GM12891 (cell line): ENCODE data around the gene SBF1.
A peak's percentile ranks its signal among the peaks of the same experiment; 100 is the strongest.

ENCODE experiments used
- DNase-seq: peaks from one replicate; pipeline ENCODE4 v3.0.0; 2011; ENCODE audit warnings: low spot score; ENCODE audit not compliant: insufficient read length
- FAIRE-seq: peaks from 2 replicates; lab custom pipeline; 2011; peaks lifted over from hg19 to GRCh38; lab: Jason Lieb, UNC
- PAX5 ChIP-seq: IDR thresholded peaks from 2 replicates; pipeline ENCODE4 v1.6.1; 2011; ENCODE audit warnings: low read length, moderate library complexity, mild to moderate bottlenecking; ENCODE audit not compliant: insufficient read depth, severe bottlenecking
- POLR2A ChIP-seq: IDR thresholded peaks from 2 replicates; pipeline ENCODE4 v1.6.1; 2011; ENCODE audit warnings: low read depth, low read length, control low read depth
- POLR2AphosphoS5 ChIP-seq: IDR thresholded peaks from 2 replicates; pipeline ENCODE4 v1.6.1; 2011; ENCODE audit warnings: low read depth, low read length, control low read depth
- POU2F2 ChIP-seq: IDR thresholded peaks from 2 replicates; pipeline ENCODE4 v1.6.1; 2011; ENCODE audit warnings: low read depth, mild to moderate bottlenecking, control low read depth, low read length, moderate library complexity
- SPI1 ChIP-seq: IDR thresholded peaks from 2 replicates; pipeline ENCODE4 v1.6.1; 2011; ENCODE audit warnings: low read depth, low read length, control low read depth
- TAF1 ChIP-seq: IDR thresholded peaks from 2 replicates; pipeline ENCODE4 v1.6.1; 2011; ENCODE audit warnings: low read depth, low read length, control low read depth

The SBF1 gene

DNA sequence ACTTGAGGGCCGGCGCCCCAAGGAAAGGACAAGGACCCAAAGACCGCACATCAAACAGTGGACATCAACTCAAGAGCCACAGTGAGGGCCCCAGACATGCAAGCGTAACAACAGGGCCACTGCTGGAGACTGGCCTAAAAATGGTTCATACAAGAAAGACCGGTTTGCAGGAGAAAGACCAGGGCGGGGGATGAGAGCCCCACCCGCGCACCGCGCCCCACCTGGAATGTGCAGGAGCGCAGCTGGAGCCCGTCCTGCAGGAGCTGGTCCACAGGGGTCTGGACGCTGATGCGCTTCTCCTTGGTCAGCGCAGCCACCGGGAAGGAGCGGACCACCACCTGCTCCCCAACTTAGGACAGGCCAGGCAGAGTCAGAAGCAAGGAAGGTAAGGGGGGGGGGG, 13.9 kb downstream of the SBF1 start:
- no peak for TF ChIP-seq POLR2AphosphoS5
- TF ChIP-seq TAF1, result no peak
- no peak for TF ChIP-seq PAX5
- FAIRE-seq (no peak), DNase-seq (no peak)

DNA sequence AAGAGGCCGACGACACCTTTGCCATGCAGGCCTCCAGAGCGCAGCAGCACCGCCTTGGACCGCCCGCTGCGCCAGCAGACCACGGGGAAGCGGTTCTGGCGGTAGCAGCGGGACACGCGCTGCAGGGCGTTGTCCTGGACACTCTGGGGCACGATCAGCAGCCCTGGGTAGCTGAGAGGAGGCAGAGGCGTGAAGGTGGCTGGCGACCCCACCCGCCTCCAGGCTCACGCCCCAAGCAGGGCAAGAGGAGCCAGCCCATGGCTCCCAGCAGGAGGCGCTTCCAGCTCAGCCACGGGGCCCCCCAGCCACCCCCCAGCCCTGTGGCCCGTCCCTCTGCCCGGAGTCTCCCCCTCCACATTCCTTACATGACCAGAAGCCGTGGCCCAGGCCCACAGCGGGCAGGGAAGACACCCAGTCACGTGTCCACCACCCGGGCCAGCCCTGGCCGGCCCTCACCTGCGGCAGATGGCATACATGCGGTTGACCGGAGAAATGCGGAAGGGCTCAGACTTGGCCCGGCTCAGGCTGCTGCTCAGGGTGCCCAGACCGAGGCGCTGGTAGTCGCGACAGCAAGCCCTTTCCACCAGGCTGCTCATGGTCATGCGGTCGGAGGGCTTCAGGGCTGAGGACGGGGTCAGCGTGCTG, 15.2 kb downstream of the SBF1 start:
- DNase-seq (no peak), FAIRE-seq (no peak)
- TF ChIP-seq PAX5 (no peak), POLR2AphosphoS5 (no peak)

DNA sequence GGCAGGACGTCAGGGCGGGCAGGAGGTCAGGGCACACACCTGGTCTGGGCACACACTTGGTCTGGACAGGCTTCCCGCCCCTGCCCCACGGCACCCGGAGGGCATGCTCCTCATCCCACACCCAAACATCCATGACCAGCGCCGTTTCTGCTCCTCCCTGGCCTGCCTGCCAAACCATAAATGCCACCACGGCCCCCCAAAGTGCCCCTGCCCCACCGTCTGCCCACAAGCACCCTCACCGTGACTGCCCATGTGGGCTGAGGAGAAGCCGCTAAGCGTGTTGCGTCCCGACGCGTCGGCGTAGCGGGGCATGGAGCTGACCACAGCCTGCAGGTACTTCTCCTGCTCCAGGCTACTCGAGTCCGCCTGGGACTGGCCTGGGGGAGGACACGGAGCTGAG, 15.8 kb downstream of the SBF1 start:
- TF ChIP-seq TAF1 (no peak), POLR2AphosphoS5 (no peak), PAX5 (no peak), POU2F2 (no peak), SPI1 (no peak), POLR2A (no peak)
- DNase-seq, result no peak
- no peak for FAIRE-seq

DNA sequence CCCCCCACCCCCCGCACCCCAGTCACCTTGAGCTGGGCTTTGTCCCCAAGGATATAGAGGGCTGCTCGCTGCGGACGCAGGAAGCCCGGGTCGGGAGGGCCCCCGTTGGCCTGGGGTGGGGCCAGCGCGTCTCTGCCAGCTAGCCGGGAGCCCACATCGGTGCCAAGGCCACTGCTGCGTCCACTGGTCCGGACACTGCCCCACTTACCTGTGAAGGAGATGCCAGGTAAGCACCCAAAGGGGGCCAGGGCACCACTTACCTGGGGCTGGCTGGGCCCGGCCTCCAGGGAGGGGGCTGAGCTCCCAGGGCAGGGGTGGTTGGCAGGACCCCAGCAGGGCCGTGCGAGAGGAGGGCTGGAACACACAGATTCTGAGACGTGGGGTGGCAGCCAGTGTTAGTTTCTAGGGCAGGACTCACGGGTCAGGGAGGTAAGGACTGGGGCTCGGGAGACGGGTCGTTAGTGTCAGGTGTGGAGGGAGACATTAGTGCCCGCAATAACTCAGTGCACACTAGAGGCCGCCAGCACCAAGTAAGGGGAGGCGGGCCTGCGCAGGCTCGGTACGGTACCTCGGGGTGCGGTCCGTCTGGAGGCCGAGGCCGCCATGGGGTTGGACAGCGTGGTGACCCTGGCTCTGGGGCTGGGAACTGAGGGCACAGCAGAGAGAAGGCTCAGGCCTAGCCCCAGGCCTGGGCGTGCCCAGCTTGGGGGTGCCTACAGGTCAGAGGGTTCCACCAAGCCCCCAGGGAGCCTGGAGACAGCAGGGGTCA, 18.2 kb downstream of the SBF1 start:
- no peak for TF ChIP-seq POLR2A
- no peak for TF ChIP-seq SPI1
- TF ChIP-seq POU2F2, result no peak
- no peak for TF ChIP-seq PAX5
- TF ChIP-seq POLR2AphosphoS5, result no peak
- no peak for TF ChIP-seq TAF1
- DNase-seq, result peak; percentile 63
- FAIRE-seq, result no peak

DNA sequence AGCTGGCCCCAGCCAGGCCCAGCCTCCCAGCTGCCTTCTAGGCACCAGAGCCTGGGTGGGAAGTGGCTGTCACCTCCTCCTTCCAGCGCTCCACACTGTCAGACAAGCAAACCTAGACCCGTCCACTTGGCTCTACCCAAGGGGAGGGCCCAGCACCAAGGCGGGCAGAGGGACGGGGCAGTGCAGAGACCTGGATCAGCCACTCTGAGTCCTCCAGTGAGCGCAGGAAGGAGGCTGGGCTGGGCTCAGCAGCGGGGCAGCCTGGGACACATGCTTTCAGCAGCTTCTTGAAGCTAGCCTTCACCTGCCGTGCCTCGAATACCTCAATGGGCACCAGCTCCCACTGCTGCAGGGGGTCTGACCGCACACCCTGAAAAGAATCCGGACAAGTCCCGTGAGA, 18.8 kb downstream of the SBF1 start:
- no peak for TF ChIP-seq POU2F2
- FAIRE-seq, result no peak
- no peak for DNase-seq

- TF ChIP-seq PAX5, result no peak
- DNase-seq (no peak), FAIRE-seq (no peak)
Measured at GRCh38 chr22:50455201-50455600, 19.6 kb downstream of the SBF1 start.

DNA sequence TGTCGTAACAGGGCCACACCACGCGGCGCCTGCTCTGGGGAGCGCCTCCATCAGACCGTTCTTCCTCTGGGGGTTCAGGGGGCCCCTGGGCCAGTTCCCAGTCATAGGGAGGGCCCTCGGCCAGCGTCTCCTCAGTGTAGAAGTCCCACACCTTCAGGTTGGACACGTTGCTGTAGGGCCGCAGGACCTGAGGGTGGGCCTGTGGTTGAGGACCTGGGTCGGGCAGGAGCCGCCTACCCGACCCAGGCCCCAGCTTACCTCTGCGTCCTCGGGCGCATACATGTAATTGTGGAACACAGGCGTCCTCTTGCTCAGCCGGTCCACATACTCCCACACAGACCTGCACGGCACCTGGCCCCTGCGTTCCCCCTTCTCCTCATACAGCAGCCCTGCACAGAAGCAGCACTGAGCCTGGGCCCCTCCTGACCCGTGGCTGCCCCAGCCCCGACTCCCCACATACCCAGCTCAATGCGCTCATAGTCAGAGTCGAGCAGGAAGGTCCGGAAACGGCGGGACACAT, 20.2 kb downstream of the SBF1 start:
- FAIRE-seq, result no peak
- no peak for TF ChIP-seq POLR2A
- TF ChIP-seq POU2F2, result no peak
- TF ChIP-seq TAF1, result no peak
- no peak for DNase-seq

- DNase-seq (no peak), FAIRE-seq (no peak)
- no peak for TF ChIP-seq POLR2A
- no peak for TF ChIP-seq POU2F2
- no peak for TF ChIP-seq POLR2AphosphoS5
Measured at GRCh38 chr22:50452649-50453048, 22.2 kb downstream of the SBF1 start.

- TF ChIP-seq POLR2A (no peak), POU2F2 (no peak), POLR2AphosphoS5 (no peak), TAF1 (no peak), SPI1 (no peak), PAX5 (no peak)
- DNase-seq (no peak), FAIRE-seq (no peak)
Measured at GRCh38 chr22:50447576-50448551, 27.0 kb downstream of the SBF1 start.
